H1 (cell line): ENCODE data around the gene KLHL3. TPM values are rescaled to one million over a fixed set of nuclear protein-coding genes. Genes with fewer than 3 reads are reported as not detected.

Source experiments
- CEBPB ChIP-seq: IDR thresholded peaks from 2 replicates; pipeline ENCODE4 v1.6.1; 2012; ENCODE audit warnings: low read depth, low read length
- CREB1 ChIP-seq: IDR thresholded peaks from 2 replicates; pipeline ENCODE4 v1.6.1; 2012; ENCODE audit warnings: inconsistent platforms
- KDM4A ChIP-seq: IDR thresholded peaks from one replicate; pipeline ENCODE4 v1.7.1; 2012; ENCODE audit warnings: low read depth, mild to moderate bottlenecking, moderate library complexity, low read length, inconsistent platforms; ENCODE audit not compliant: severe bottlenecking
- ZNF274 ChIP-seq: IDR thresholded peaks from 2 replicates; pipeline ENCODE4 v1.7.0; 2012; ENCODE audit warnings: low read length, borderline replicate concordance; ENCODE audit errors: extremely low read depth
- polyA plus RNA-seq, 7 experiments: library from polyadenylated mRNA; depleted of rRNA in 3 of 7; stranded (reverse) in 5 of 7; unstranded in 2 of 7; fragments of >200 nt in 5 of 7; fragments of 200-250 nt in 2 of 7; gene quantifications; 1 replicate in 5 of 7; 2 replicates in 1 of 7; 4 replicates in 1 of 7; pipeline versions ENCODE4 v1.2.1 to v1.2.3, GENCODE V29; 2011 to 2013; ENCODE audit warnings: missing spikeins in 2 of 7, mixed read lengths in 2 of 7
- total RNA-seq: library from RNA; stranded (reverse); fragmentation: NEBNext Ultra II Directional; extraction: Animal tissue kit (Norgen Biotek cat#: 25700); gene quantifications from 2 replicates; pipeline ENCODE4 v1.2.1, GENCODE V29; 2021

KLHL3 gene
- total and polyA plus RNA-seq, 2 of the 8 experiments (the other 6 are each of a cell fraction or from before 2014, with no cell fraction given): 7.4 to 13.7 TPM

DNA sequence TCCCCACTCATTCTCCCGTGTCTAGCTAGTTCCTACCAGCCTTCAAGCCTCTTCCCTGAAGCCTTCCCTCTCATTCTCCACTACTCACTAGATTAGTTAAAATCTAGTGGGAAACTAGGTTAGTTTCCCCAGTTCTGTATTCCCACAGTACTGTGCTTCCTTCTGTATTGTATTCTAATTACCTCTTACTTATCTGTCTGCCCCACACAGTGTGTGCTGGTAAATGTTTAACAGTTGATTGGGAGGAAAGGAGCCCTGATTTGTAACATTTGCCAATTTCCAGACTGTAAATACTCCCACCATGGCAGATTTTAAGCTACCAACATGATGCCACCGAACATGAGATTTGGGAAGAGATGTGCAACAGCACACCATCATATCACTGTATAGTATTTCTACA is 8.3 kb downstream of the KLHL3 start (continued):
- no peak for TF ChIP-seq CEBPB
- no peak for TF ChIP-seq KDM4A
- no peak for TF ChIP-seq CREB1
- TF ChIP-seq ZNF274: no peak
